ENCODE data around the gene SLC10A1.

Gene SLC10A1

DNA sequence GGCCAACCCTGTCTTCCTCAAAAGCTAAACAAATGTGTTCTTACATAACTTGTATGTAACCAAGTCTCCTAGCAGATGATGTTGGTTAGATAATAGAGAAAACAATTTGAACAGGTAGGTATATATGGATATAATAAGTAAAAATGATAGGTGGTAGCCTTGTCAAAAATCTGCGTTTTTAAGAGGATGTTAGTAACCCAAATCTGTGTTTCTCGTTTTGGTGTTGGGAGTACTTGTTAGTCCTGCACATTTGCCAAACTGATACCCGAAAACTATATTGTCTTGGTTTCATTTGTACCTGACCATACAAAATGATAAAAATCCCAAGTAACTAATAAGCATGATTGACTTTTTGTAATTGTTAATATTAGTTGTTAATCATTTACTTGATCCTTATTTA, 22.0 kb downstream of the SLC10A1 start:
- Histone ChIP-seq H3K4me1 (ENCODE audit: control insufficient read depth in 1 of 2, insufficient read depth in 1 of 2, low read depth in 1 of 2, low read length in 1 of 2) (no peaks in the 10 kb centered on the region), H3K36me3 (peaks cover 99% of the 10 kb centered on the region)

GRCh38 chr14:69773571-69774276, 23.3 kb downstream of the SLC10A1 start:
- H3K4me1 ChIP-seq (ENCODE audit: control insufficient read depth in 1 of 2, insufficient read depth in 1 of 2, low read depth in 1 of 2, low read length in 1 of 2) = peaks cover 3 to 11% of the 10 kb centered on the region in 2 experiments
- no peak overlapping the region for H3K4me3 ChIP-seq (ENCODE audit: low read depth in 1 of 2, low read length in 1 of 2)
- H3K27me3 ChIP-seq = no peaks in the 10 kb centered on the region
- peak overlapping the region; percentile 22 for H3K27ac ChIP-seq
- TF ChIP-seq CTCF (IDR thresholded peaks at IDR 0.05) = no peak
- H3K36me3 ChIP-seq = peaks cover 99% of the 10 kb centered on the region
- H3K9me3 ChIP-seq = no peaks in the 10 kb centered on the region

More for the DNA sequence above, 22.0 kb downstream of the SLC10A1 start:
- TF ChIP-seq CTCF (IDR thresholded peaks at IDR 0.05) = no peak
- Histone ChIP-seq H3K9me3 (no peaks in the 10 kb centered on the region), H3K27ac (no peak overlapping the region), H3K4me3 (ENCODE audit: low read depth in 1 of 2, low read length in 1 of 2) (no peak overlapping the region), H3K27me3 (no peaks in the 10 kb centered on the region)

- H3K27me3 ChIP-seq = no peaks in the 10 kb centered on the region
- no peaks in the 10 kb centered on the region for H3K9me3 ChIP-seq
- H3K4me3 ChIP-seq (ENCODE audit: low read depth in 1 of 2, low read length in 1 of 2) = no peak overlapping the region
- H3K27ac ChIP-seq = peak overlapping the region; percentile 21
- peaks cover 13 to 20% of the 10 kb centered on the region in 2 experiments for H3K4me1 ChIP-seq (ENCODE audit: control insufficient read depth in 1 of 2, insufficient read depth in 1 of 2, low read depth in 1 of 2, low read length in 1 of 2)
- peaks cover 95% of the 10 kb centered on the region for H3K36me3 ChIP-seq
- no peak for TF ChIP-seq CTCF (IDR thresholded peaks at IDR 0.05)
Measured at GRCh38 chr14:69772082-69773017, 24.7 kb downstream of the SLC10A1 start.

GRCh38 chr14:69771136-69771535, 25.9 kb downstream of the SLC10A1 start:
- no peak overlapping the region for H3K4me3 ChIP-seq (ENCODE audit: low read depth in 1 of 2, low read length in 1 of 2)
- peaks cover 19 to 25% of the 10 kb centered on the region in 2 experiments for H3K4me1 ChIP-seq (ENCODE audit: control insufficient read depth in 1 of 2, insufficient read depth in 1 of 2, low read depth in 1 of 2, low read length in 1 of 2)
- H3K27me3 ChIP-seq = no peaks in the 10 kb centered on the region
- no peak overlapping the region for H3K27ac ChIP-seq
- no peaks in the 10 kb centered on the region for H3K9me3 ChIP-seq
- no peak for TF ChIP-seq CTCF (IDR thresholded peaks at IDR 0.05)
- peaks cover 83% of the 10 kb centered on the region for H3K36me3 ChIP-seq

- Histone ChIP-seq H3K27me3 (no peaks in the 10 kb centered on the region), H3K4me1 (ENCODE audit: control insufficient read depth in 1 of 2, insufficient read depth in 1 of 2, low read depth in 1 of 2, low read length in 1 of 2) (peaks cover 22 to 30% of the 10 kb centered on the region in 2 experiments), H3K9me3 (no peaks in the 10 kb centered on the region), H3K4me3 (ENCODE audit: low read depth in 1 of 2, low read length in 1 of 2) (no peak overlapping the region), H3K36me3 (peaks cover 77% of the 10 kb centered on the region), H3K27ac (no peak overlapping the region)
- no peak for TF ChIP-seq CTCF (IDR thresholded peaks at IDR 0.05)
Measured at GRCh38 chr14:69770559-69770958, 26.5 kb downstream of the SLC10A1 start.

Measured in neutrophil (primary cell).